Endodermal cell (in vitro differentiated cells): ENCODE data around the gene DUS2. TPM values are rescaled to one million over a fixed set of nuclear protein-coding genes. Genes with fewer than 3 reads are reported as not detected.

Experiments used
- DNase-seq: peaks from one replicate; pipeline ENCODE4 v3.0.0-alpha.2; 2017
- H3K27ac ChIP-seq: 2 replicates; pipeline ENCODE4 v1.5.1; 2013; ENCODE audit warnings: mild to moderate bottlenecking, low read depth, low read length, moderate library complexity
- H3K27me3 ChIP-seq: 2 replicates; pipeline ENCODE4 v1.6.1; 2013; ENCODE audit warnings: mild to moderate bottlenecking, low read length, moderate library complexity; ENCODE audit not compliant: insufficient read depth, control insufficient read depth, poor library complexity, severe bottlenecking
- H3K36me3 ChIP-seq: 2 replicates; pipeline ENCODE4 v1.7.0; 2013; ENCODE audit warnings: mild to moderate bottlenecking, low read length, moderate library complexity; ENCODE audit not compliant: control insufficient read depth, insufficient read depth
- H3K4me1 ChIP-seq: one replicate; pipeline ENCODE4 v1.7.0; 2013; ENCODE audit warnings: low read length; ENCODE audit not compliant: control insufficient read depth, insufficient read depth
- H3K4me3 ChIP-seq: 2 replicates; pipeline ENCODE4 v1.5.1; 2013; ENCODE audit warnings: mild to moderate bottlenecking, low read length, moderate library complexity
- H3K9ac ChIP-seq: 2 replicates; pipeline ENCODE4 v1.6.1; 2013; ENCODE audit warnings: mild to moderate bottlenecking, low read length, moderate library complexity; ENCODE audit not compliant: poor library complexity, severe bottlenecking; ENCODE audit errors: extremely low read depth
- H3K9me3 ChIP-seq: 2 replicates; pipeline ENCODE4 v1.6.1; 2013; ENCODE audit warnings: mild to moderate bottlenecking, low read length, moderate library complexity; ENCODE audit not compliant: control insufficient read depth
- H3K27ac Mint-ChIP-seq: 2 replicates; pipeline ENCODE4 v1.8.0; 2020; ENCODE audit warnings: mixed read lengths
- H3K27me3 Mint-ChIP-seq: 2 replicates; pipeline ENCODE4 v1.8.0; 2021; ENCODE audit warnings: mild to moderate bottlenecking, mixed read lengths; ENCODE audit not compliant: insufficient read depth
- H3K36me3 Mint-ChIP-seq: 2 replicates; pipeline ENCODE4 v1.8.0; 2020; ENCODE audit warnings: low read depth, mixed read lengths
- H3K4me1 Mint-ChIP-seq: 2 replicates; pipeline ENCODE4 v1.8.0; 2020; ENCODE audit warnings: mixed read lengths
- H3K4me3 Mint-ChIP-seq: 2 replicates; pipeline ENCODE4 v1.8.0; 2020; ENCODE audit warnings: mild to moderate bottlenecking, moderate library complexity, mixed read lengths
- H3K9me3 Mint-ChIP-seq: 2 replicates; pipeline ENCODE4 v1.8.0; 2020; ENCODE audit warnings: mild to moderate bottlenecking, mixed read lengths
- WGBS, 2 experiments: methylation state at CpG; one replicate each; pipeline versions ENCODE4 v1.1.5 to v1.1.7; 2013; ENCODE audit warnings: missing lambda C conversion rate in 2 of 2, mixed read lengths in 1 of 2; ENCODE audit not compliant: insufficient coverage in 1 of 2, insufficient read length in 1 of 2; 5-methylcytosine and 5-hydroxymethylcytosine counted together
- total RNA-seq, 2 donors: library from RNA; stranded (reverse); fragmentation: NEBNext Ultra II Directional in 1 of 2; extraction: Animal tissue kit (Norgen Biotek cat#: 25700) in 1 of 2; gene quantifications; 2 replicates in 1 of 2; 3 replicates in 1 of 2; pipeline ENCODE4 v1.2.1, GENCODE V29; 2021
- TF ChIP-seq, protein P1 (sequence below): fragments of 200-600 bp; sonication (generic); conservative IDR thresholded peaks from 2 replicates; pipeline ENCODE4 v1.5.0; 2021; ENCODE audit warnings: antibody characterized with exemption, mild to moderate bottlenecking

Gene DUS2
- total RNA-seq, 2 donors from 2014 or later = 23.4 to 24.0 TPM

DNA sequence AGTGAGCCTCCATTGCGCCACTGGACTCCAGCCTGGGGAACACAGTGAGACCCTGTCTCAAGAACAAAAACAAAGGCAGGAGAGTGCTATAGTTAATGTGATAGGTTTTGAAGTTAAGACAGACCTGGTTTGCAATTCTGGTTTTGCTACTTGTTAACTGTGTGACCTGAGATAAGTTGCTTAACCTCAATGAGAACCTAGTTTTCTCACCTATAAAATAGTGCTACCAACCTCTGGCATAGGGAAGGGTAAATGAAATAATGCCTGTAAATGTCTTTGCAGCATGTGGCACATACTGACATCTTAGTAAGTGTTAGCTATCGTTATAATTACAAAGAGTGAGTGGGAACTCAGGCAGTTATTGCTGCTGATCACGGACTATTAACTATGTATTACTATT lies 32.3 kb downstream of the DUS2 start:
- H3K27me3 Mint-ChIP-seq = no peaks in the 10 kb centered on the region
- no peak overlapping the region for H3K27ac Mint-ChIP-seq
- TF ChIP-seq, protein P1, sequence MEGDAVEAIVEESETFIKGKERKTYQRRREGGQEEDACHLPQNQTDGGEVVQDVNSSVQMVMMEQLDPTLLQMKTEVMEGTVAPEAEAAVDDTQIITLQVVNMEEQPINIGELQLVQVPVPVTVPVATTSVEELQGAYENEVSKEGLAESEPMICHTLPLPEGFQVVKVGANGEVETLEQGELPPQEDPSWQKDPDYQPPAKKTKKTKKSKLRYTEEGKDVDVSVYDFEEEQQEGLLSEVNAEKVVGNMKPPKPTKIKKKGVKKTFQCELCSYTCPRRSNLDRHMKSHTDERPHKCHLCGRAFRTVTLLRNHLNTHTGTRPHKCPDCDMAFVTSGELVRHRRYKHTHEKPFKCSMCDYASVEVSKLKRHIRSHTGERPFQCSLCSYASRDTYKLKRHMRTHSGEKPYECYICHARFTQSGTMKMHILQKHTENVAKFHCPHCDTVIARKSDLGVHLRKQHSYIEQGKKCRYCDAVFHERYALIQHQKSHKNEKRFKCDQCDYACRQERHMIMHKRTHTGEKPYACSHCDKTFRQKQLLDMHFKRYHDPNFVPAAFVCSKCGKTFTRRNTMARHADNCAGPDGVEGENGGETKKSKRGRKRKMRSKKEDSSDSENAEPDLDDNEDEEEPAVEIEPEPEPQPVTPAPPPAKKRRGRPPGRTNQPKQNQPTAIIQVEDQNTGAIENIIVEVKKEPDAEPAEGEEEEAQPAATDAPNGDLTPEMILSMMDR = no peak
- H3K9me3 Mint-ChIP-seq = no peaks in the 10 kb centered on the region
- H3K36me3 Mint-ChIP-seq = peaks cover 47% of the 10 kb centered on the region
- WGBS, 2 experiments = 94 to 97% methylated on average over 2 to 3 of the region's 3 CpGs
- no peak overlapping the region for H3K4me3 ChIP-seq
- H3K27ac ChIP-seq = no peak overlapping the region
- no peak overlapping the region for H3K4me3 Mint-ChIP-seq
- no peak overlapping the region for H3K9ac ChIP-seq
- no peak for DNase-seq
- H3K4me1 Mint-ChIP-seq = no peaks in the 10 kb centered on the region
- no peaks in the 10 kb centered on the region for H3K9me3 ChIP-seq
- H3K27me3 ChIP-seq = no peaks in the 10 kb centered on the region
- no peaks in the 10 kb centered on the region for H3K4me1 ChIP-seq
- peaks cover 51% of the 10 kb centered on the region for H3K36me3 ChIP-seq

DNA sequence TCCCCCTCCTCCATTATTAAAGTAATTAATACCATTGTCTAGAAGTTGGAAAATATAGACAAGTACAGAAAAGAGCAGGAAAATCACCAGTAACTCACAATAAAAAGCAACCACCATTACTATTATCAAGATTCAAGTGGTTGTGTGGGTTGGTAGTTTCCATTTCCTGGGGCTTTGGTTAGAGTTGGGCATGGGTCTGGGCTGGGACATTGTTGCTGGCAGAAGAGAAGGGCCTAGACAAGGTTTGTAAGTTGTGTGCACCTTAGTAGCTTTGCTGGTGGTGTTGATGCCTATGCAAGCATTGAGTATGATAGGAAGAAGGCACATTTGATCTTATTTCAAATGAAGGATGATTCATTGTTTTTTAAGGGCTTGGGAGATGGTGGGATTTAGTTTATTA lies 36.7 kb downstream of the DUS2 start:
- Histone ChIP-seq H3K36me3 (peaks cover 48% of the 10 kb centered on the region), H3K4me3 (no peak overlapping the region), H3K9ac (no peak overlapping the region), H3K27ac (no peak overlapping the region), H3K4me1 (no peaks in the 10 kb centered on the region), H3K9me3 (no peaks in the 10 kb centered on the region), H3K27me3 (no peaks in the 10 kb centered on the region)
- Mint-ChIP-seq H3K9me3 (no peaks in the 10 kb centered on the region), H3K36me3 (peaks cover 27% of the 10 kb centered on the region), H3K27ac (no peak overlapping the region), H3K4me3 (no peak overlapping the region), H3K4me1 (no peaks in the 10 kb centered on the region), H3K27me3 (no peaks in the 10 kb centered on the region)
- no peak for DNase-seq
- TF ChIP-seq, protein P1 = no peak

DNA sequence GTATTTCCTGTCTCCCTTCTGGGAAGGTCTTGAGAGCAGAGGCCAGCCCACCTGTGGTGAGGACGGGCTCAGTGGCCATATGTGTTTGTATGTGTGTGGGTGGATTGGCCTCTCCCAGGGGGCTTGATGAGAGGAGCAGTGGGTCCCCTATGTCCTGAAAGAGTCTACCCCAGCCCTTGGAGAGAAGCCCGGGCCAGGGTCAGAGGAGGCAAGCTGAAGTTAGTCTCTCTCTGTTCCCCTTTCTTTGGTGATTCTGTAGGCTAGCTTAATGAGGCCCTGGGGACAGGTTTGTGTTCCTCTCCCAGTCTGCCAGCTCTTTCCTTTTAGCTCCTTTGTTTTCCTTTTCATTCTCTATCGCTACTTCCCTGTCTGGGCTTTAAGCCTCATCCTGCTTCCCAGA lies 38.3 kb downstream of the DUS2 start:
- Histone ChIP-seq H3K9me3 (no peaks in the 10 kb centered on the region), H3K4me3 (no peak overlapping the region), H3K27ac (no peak overlapping the region), H3K36me3 (peaks cover 47% of the 10 kb centered on the region), H3K4me1 (no peaks in the 10 kb centered on the region), H3K9ac (no peak overlapping the region), H3K27me3 (no peaks in the 10 kb centered on the region)
- Mint-ChIP-seq H3K9me3 (no peaks in the 10 kb centered on the region), H3K4me3 (no peak overlapping the region), H3K27ac (no peak overlapping the region), H3K4me1 (no peaks in the 10 kb centered on the region), H3K27me3 (no peaks in the 10 kb centered on the region), H3K36me3 (peaks cover 23% of the 10 kb centered on the region)
- no peak for DNase-seq
- 90 to 100% methylated on average over 2 to 3 of the region's 3 CpGs for WGBS, 2 experiments
- TF ChIP-seq, protein P1 = no peak
